OCI-LY3 (cell line): ENCODE measurements around the gene FAM219B.

Experiments
- EZH2phosphoT487 ChIP-seq: fragments of 200-600 bp; shearing (Covaris generic); IDR thresholded peaks from 2 replicates; pipeline ENCODE4 v1.6.1; 2018; ENCODE audit warnings: antibody characterized with exemption, mixed run types, low read depth
- TF ChIP-seq, protein P1 (sequence below): fragments of 200-600, 300-600 bp; sonication (generic); IDR thresholded peaks from 2 replicates; pipeline ENCODE4 v1.5.1; 2014; ENCODE audit warnings: antibody characterized with exemption, low read length, low read depth

DNA sequence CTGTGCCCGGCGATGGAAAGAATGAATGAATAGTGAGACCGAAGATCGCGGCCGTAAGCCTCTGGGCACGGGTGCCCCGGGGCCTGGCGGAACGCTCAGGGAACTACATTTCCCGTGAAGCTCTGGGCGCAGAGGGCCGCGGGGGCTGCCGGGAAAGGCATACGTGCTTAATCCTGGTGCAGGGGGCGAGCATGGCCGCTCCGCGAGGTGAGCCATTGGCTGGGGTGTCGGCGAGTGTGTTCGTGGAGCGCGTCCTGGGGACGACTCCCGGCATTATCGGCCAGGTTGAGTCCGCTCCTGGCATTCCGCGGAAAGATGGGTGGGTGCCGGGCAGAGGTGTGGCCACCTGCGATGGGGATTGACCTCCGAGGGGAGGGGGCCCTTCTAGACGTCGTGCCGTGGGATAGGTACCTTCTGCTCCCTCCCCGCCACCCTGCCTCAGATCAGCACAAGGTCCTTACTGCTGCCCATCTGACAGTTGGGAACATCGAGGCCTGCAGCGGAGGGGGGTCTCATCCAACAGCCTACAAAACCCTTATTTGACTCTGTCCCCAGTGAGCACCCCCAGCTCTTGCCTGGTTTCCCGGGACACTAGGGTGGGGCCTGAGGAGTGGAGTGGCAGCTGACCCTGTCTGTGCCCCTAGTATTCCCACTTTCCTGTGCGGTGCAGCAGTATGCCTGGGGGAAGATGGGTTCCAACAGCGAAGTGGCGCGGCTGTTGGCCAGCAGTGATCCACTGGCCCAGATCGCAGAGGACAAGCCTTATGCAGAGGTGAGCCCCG is 16.6 kb downstream of the FAM219B start, which contains the start of gene MPI:
- TF ChIP-seq, protein P1, sequence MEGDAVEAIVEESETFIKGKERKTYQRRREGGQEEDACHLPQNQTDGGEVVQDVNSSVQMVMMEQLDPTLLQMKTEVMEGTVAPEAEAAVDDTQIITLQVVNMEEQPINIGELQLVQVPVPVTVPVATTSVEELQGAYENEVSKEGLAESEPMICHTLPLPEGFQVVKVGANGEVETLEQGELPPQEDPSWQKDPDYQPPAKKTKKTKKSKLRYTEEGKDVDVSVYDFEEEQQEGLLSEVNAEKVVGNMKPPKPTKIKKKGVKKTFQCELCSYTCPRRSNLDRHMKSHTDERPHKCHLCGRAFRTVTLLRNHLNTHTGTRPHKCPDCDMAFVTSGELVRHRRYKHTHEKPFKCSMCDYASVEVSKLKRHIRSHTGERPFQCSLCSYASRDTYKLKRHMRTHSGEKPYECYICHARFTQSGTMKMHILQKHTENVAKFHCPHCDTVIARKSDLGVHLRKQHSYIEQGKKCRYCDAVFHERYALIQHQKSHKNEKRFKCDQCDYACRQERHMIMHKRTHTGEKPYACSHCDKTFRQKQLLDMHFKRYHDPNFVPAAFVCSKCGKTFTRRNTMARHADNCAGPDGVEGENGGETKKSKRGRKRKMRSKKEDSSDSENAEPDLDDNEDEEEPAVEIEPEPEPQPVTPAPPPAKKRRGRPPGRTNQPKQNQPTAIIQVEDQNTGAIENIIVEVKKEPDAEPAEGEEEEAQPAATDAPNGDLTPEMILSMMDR: no peak
- no peak for TF ChIP-seq EZH2phosphoT487
